Iris pigment epithelial cell (primary cell): ENCODE measurements around the gene FAM83E.

Experiments
- DNase-seq: peaks from one replicate; pipeline ENCODE4 v3.0.0-alpha.2; 2011; ENCODE audit warnings: low read depth

FAM83E gene

DNA sequence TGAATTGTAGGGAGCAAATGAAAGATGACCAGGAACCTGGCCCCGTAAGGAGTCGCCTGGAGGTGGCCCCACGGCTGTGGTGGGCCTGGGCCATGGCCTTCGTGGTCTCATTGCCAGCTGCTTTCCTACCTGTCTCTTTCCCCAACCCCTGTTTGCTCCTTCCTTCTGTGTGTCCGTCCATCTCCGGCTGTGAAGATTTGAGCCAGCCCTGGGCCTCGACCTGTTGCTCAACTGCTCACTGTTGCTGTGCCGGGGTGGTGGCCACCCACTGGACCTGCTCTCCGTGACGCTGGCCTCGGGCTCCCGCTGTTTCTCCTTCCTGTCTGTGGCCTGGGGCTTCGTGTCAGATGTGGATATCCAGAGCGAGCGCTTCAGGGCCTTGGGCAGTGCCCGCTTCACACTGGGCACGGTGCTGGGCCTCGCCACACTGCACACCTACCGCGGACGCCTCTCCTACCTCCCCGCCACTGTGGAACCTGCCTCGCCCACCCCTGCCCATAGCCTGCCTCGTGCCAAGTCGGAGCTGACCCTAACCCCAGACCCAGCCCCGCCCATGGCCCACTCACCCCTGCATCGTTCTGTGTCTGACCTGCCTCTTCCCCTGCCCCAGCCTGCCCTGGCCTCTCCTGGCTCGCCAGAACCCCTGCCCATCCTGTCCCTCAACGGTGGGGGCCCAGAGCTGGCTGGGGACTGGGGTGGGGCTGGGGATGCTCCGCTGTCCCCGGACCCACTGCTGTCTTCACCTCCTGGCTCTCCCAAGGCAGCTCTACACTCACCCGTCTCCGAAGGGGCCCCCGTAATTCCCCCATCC is 13.8 kb upstream of the FAM83E start:
- no peak for DNase-seq

DNA sequence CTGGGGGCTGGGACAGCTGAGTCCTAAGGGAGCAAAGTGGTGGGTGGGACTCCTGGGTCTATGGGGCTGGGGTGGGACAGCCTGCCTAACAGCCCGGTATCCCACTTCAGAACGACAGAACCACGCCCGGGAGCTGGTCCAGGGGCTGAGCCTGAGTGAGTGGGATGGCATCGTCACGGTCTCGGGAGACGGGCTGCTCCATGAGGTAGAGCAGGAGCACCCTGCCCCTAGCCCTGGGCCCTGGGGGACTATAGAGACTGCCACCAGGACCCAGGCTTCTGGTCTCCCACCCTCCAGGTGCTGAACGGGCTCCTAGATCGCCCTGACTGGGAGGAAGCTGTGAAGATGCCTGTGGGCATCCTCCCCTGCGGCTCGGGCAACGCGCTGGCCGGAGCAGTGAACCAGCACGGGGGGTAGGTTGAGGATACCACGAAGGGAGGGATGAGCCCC is 13.0 kb upstream of the FAM83E start:
- DNase-seq = no peak

DNA sequence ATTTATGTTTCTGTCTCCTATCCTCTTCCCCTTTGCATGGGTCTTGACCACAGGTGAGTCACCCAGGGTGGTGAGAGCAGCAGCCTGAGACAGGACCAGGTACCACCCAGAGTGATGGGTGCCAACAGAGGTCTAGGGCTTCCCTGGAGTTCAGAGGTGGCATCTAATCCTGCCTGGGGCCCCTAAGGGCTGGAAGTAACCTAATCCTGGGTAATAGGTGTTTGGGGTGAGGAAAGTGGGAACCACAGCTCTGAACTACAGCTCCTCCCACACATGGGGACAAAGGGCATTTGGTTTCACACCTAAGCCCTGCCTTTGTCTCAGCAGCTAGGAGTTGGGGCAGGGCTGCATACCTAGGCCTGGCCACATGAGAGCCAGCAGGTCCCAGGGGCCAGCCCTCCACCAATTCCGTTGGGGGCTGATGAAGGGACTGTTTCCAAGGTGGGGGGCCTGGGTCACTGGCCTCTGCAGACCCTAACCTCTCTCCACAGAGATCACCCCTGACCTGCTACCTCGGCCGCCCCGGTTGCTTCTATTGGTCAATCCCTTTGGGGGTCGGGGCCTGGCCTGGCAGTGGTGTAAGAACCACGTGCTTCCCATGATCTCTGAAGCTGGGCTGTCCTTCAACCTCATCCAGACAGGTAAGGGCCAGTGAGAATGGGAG is 12.5 kb upstream of the FAM83E start:
- no peak for DNase-seq

DNA sequence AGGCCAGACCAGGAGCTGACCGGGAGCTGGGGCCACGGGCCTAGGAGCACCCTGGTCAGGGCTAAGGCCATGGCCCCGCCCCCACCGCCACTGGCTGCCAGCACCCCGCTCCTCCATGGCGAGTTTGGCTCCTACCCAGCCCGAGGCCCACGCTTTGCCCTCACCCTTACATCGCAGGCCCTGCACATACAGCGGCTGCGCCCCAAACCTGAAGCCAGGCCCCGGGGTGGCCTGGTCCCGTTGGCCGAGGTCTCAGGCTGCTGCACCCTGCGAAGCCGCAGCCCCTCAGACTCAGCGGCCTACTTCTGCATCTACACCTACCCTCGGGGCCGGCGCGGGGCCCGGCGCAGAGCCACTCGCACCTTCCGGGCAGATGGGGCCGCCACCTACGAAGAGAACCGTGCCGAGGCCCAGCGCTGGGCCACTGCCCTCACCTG is 11.0 kb upstream of the FAM83E start:
- no peak for DNase-seq

DNA sequence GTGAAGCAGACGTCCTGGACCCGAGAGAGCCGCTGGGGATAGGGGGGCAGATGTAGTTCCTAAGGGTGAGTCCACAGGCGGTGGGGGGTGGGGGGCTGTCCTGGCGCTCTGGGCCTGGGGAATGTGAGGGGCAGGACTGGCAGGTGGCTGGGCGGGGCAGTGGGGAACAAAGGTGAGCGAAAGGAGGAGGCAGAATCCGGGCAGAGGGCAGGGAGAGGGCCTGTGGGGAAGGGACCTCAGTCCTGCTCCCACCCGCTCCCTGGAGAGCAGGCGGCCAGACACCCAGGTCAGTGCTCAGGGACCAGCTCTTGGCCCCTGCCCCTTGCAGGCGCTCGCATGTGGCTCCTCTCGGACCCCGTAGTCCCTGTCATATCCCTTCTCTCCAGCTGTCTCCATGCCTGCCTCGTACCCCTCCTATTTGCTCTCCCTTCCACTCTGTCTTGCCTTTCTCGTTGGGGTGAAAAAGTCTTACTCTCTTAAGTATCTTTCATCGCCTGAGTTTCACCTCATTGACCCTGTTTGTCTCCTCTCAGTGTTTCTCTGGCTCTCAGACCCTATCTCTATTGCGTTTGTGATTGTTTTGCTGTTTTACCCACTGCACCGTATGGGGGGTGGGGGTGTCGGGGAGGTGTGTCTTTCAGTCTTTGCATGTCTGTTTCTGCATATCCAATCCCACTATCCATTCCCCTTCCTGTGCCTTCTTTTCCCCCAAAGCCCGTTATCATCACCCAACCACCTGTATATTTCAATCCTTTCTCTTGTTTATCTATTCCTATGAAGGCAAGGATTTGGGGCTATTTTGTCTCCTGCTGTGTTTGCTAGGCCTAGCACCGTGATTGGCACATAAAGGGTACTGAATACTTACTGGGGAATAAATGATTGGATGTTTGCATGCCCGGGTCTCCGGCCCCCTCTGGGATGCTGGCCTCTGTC is 10.2 kb upstream of the FAM83E start:
- DNase-seq = no peak

DNA sequence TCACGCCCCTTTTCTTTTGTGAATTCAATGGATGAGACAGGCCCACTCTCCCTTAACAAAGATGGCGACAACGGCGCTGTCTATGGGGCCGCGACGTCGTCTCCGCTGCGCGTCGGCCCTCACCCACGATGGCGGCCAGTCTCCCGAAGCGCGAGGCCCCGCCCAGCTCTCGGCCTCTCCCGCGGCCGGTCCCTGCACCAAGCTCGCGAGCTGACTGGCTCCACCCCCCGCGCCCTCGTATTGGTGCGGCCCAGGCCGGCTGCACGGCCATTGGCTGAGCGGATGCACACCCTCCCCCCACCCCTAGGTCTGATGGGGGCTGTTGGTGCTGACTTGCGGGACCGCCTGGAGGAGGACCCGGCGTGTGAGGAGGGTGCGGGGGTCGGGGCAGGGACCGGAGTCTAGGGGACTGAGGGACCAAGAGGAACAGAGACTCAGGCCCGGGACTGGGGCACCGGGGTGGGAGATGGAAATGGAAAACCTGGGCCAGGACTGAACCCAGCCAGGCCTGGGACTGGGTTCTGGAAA is 9.3 kb upstream of the FAM83E start:
- DNase-seq = peak; percentile 98

DNA sequence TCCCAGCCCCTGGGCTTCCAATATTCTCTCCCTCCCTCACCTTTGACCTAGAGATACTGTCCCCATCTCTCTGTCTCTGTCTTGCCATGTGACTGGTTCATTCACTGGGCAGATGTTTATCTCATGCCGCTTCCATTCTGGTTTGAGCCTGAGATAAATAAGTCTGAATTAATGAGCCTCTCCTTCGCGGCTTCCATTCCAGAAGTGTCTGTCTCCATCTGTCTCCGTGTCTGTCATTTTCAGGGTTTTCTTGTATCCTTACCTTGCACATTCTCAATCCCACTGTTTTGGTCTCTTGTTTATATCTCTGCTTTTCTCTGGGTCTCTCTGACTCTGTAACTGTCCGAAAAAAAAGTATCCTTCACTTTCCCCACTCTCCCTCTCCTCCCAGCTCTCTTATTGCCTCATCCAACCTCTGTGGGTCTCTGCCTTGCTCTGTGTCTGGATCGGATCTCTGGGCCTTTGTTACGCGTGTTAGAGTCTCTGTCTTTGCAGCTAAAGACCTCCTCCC is 8.7 kb upstream of the FAM83E start:
- no peak for DNase-seq

DNA sequence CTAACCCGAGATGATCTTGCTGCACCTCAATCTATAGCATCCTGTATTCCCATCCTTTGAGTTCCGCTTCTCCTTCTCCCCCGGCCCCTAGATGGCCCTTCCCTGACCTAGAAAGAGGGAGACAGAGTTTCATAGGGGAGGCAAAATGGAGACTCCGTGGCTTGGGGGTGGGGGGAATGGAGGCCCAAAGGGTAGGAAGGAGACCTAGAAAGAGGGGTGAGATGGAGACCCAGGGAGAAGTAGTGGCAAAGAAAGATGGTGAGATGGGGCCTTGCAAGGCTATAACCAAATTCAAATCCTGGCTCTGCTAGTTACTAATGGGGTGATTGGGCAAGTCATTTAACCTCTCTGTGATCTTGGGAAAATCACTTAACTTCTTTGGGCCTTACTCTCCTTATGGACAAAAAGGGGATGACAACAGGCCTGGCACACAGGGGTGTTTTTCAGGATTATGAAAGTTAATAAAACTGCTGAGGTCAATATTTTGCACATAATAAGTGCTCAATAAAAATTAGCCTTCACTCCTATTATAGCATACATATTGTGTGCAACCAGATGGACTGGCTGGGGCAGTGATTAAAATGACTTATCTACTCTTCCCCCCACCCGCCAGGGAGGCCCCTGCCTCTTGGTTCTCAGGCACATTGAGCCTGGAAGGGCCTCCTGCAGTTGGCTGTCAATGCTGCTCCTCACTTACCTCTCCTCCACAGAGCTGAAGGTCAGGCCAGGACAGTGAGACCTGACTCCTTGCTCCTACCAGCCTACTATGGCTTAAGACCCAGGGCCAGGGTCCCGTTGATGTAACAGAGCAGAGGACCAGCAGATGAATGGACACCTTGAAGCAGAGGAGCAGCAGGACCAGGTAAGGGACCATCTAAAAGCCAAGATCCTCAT is 5.1 kb upstream of the FAM83E start:
- no peak for DNase-seq

DNA sequence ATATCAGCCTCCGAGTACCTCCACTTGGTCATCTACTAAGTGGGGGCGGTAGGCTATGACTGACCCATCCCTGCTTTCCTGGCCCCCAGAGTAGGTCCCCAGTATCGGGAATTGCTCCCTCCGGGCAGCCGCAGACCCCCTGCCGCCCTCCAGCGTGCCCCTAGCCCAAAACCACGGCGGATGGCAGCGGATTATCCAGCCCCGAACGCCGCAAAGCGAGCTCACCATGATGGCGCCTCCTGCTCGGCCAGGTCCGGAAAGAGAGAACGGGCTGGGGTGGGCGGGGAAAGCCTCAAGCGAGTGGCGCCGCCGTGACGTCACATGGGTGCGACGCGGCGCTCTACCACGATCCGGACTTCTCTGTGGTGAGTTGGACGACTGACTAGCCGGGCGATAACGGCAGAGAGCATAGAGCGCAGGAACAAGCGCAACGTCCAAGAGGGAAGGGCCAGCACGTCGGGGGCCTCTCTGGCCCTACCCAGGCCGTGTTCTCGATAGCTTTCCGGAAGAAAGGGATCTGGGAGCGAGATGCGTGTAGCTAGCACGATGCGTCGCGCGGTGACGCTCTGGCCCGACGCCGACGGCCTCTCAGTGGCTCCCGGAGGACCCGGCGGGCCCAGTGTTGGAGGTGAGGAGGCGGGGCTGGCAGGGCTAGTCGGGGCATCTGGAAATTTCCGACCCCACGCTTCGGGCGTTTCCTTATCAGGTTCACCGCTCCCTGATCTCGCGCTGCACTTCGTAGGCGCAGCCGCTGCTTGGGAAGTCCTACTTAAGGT is 4.2 kb upstream of the FAM83E start, which contains the start of the genes RPL18 and SPHK2:
TSS of gene RPL18 (minus strand) at position 263 of the 776 bp plus-strand sequence. CDS start at position 228, 35 bp downstream.
TSS of gene SPHK2 (plus strand) at position 591 of the 776 bp plus-strand sequence. CDS start 1,009 bp downstream, outside the sequence.
- peak; percentile 100 for DNase-seq

DNA sequence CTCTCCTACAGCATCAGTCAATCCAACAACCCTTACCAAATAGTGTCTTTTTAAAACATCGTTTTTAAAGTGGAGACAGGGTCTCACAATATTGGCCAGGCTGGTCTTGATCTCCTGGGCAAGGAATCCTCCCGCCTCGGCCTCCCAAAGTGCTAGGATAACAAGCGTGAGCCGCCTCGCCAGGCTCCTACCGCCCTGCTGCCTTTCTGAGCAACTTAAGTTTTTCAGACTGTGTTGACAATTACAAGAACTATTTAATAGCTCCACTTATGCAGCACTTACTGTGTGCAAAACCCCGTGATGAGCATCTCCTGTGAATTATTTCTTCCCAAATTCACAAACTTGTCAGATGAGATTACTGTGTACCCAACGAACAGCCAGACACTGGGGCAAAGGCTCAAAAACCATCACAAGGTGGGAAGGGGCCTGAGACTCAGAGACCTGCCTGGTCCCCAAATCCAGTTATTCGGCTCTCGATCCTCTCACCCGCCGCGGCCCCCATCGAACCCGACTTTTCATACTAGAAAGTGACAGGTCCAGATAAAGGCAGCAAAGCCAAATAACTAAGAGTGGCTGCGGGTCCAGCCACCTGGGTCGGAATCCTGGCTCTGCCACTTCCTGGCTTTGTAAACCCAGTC is 3.5 kb upstream of the FAM83E start:
- DNase-seq = no peak

DNA sequence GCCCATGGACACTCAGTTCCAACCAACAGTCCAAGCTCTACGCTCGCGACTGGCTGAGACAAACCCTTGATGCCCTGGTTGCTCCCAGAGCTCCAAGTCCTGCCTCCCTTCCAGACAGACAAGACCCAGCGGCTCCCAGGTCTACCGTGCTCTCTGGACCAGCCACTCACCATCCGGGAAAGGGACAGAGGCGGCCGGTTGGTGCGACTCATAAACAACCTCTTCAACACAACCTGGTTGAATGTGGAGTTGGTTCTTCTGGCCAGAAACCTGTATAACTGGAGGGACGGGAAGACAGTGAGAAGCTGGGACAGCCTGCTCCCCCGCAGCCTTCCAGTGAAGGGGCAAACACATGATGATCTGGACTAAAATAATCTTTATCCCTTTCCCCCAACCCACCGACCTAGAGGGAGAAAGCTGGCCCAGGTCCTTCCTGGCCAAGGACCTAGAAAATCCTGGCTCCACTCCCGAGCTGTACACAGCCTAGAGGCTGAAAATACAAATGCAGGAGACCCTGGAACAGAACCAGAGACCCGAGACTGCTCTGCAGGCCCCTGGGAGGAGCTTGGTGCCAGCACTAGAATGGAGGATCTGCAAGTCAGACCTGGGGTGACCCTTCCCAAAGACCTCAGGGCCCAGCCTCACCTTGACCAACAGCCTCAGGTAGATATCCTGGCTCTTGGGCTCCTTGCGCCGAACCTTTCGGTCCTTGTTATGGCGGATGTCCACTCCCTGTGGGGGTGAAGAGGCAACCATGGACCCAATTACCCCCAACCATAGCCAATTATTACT is 2.5 kb upstream of the FAM83E start:
- no peak for DNase-seq

DNA sequence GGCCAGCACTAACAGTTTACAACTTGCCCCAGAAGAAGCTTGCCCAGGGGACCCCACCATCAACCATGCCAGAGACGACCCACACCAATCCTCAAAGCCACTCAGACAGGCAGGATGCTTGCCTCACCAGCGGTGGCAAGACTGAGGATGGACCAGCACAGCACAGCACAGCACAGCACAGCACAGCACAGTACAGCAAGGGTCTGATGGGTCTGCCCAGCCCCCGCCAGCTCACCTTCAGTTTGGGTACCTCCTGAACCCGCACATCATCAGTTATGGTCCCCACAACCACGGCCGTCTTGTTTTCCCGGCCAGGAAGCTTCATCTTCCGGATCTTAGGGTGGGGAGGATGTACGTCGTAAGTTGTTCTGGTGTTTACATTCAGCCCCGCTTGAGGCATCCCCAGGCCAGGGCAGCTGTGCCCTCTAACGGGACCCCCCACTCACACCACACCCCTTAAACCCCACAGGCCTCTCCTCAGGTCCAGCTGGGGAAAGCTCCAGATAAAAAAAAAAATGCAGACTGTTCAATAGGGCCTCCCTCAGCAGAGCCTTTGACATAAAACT is 1.7 kb upstream of the FAM83E start:
- DNase-seq = no peak

DNA sequence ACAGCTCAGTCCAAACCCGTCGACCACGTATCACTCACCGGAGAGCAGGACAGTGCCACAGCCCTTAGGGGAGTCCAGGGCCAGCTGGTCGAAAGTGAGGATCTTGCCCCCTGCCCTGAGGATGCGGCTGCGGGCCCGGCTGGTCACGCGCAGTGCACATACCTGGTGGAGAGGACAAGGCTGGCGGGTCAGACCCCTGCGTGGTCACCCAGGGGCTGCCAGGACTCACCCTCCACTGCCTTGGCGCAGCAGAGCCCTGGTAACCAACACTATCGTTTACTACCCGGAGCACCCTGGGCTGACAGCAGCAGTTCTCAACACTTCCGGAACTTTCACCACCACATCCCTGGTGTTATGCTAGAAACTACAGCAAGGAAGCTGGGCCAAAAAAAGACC is 1.2 kb upstream of the FAM83E start:
- DNase-seq = no peak

DNA sequence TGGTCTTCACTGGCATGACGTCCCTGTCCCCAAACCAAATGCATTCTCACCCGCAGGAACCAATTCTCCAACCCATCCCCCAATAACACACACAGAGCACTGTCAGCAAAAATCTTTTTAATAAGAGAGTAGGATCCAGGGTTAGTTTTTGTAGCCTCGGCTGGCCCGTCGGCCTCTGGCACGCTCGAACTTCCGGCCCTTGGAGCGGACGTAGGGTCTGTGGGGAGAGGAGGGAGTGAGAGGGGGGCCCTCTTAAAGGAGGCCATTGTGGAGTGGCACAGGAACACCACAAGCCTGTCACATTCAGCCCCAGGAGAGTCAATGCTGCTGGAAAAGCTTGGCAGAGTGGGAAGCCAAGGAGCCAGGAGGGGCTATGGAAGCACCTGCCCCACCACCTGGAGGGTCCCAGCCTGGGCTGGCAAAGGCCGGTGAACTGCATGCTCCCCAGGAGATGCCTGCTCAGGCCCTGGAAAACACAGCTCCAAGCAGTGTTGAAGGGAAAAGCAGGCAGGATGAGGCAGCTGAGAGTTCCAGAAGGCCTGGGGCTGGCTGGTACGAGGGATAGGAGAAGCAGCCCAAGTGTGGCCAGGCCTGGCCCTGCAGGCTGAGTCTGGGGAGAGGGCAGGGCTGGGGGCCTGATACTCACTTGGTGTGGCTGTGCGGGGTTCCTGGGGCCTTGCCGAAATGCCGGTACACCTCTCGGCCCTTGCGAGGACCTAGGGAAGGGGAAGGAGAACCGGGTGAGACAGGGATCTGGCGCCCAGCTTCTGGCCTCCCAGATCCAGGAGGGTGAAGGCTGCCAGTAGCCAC is 560 bp upstream of the FAM83E start:
- no peak for DNase-seq

DNA sequence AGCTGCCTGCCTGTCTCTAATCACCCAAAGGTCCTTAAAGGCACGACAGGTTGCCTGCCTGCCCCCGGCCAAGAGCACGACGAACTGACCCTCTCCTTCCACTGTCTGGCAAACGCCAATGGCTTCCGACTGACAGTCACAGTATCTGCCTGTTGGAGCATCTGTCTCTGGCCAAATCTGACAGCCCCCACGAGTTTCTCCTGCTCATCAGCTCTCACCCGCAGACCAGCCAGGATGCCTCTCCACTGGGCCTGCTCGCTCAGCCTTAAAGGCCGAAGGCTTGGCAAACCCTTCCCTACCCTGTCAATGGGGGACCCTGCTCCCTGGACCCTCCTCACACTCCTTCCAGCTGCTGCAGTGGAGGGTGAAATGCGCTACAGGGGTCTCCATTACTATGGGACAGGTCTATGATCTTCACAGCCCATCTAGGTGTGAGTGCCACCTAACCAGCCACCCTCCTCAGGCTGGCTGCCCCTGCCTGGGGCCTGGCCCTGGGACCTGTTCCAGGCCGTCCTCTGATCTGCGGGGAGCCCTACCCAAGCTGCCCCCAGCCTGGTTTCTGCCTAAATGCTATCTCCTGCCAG is 932 bp downstream of the FAM83E start:
- DNase-seq = no peak

DNA sequence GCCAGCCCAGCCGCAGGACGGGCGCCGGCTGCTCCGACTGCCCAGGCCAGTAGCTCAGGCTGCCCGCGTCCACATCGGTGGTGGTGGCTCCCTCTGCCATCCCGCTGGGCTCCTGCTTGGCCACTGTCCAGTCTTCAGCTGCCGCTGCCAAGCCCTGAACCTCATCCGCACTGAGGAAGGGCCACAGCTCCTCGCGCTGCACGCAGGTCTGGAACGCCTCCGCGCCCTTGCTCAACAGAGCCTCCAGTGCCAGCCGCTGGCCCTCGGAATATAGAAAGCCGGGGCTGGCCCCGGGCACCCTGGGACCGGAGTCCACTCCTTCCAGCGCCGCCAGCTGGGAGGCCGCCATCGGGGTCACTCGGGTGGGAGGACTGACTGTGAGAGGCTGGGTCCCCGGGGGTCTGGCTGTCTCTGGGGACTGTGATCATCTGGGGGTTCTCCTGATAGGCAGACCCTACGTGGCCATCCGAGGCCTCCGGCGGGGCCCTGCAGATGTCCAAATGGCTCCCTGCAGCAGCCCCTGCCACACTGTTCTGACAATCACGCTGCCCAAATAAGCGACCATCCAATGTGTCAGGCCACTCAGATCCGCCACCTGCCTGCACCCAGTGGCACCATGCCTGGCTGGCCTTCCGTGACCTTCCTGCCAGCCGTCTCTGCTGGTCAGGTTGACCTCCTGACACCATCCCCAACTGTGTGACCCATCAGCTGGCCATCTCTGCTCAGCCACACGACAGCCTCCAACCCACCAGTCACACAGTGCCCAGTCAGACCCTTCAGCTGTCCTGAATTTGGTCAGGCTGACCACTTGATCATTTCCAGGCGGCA is 1.6 kb downstream of the FAM83E start:
- no peak for DNase-seq
